C4-2B (cell line): ENCODE results near the gene LAMA5.

ENCODE experiments used
- ZFX ChIP-seq: fragments of 450-650 bp; IDR thresholded peaks from 2 replicates; pipeline ENCODE4 v1.6.1; 2017
- TF ChIP-seq, protein P1 (sequence below): fragments of 450-650 bp; conservative IDR thresholded peaks from 2 replicates; pipeline ENCODE4 v1.5.1; 2017; ENCODE audit warnings: mild to moderate bottlenecking

DNA sequence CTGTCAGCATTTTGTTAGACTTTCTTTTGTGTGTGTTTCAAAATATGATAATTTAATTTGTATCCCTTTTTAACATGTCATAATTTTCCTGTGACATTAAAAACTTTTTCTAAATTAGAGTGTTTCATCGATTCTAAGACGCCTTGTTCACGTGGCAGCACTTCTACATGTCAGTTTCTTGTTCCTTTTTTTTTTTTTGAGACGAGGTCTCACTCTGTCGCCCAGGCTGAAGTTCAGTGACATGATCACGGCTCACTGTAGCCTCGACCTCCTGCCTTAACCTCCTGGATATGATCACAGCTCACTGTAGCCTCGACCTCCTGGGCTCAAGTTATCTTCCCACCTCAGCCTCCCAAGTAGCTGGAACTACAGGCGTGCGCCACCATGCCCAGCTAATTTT lies 91.9 kb downstream of the LAMA5 start:
- TF ChIP-seq, protein P1, sequence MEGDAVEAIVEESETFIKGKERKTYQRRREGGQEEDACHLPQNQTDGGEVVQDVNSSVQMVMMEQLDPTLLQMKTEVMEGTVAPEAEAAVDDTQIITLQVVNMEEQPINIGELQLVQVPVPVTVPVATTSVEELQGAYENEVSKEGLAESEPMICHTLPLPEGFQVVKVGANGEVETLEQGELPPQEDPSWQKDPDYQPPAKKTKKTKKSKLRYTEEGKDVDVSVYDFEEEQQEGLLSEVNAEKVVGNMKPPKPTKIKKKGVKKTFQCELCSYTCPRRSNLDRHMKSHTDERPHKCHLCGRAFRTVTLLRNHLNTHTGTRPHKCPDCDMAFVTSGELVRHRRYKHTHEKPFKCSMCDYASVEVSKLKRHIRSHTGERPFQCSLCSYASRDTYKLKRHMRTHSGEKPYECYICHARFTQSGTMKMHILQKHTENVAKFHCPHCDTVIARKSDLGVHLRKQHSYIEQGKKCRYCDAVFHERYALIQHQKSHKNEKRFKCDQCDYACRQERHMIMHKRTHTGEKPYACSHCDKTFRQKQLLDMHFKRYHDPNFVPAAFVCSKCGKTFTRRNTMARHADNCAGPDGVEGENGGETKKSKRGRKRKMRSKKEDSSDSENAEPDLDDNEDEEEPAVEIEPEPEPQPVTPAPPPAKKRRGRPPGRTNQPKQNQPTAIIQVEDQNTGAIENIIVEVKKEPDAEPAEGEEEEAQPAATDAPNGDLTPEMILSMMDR, result no peak
- no peak for TF ChIP-seq ZFX
